Nephron (organoid): ENCODE measurements around the gene CEBPG.

Experiments used
- H3K27ac Mint-ChIP-seq, 3 experiments: 2 replicates each; pipeline ENCODE4 v1.8.0; 2020; ENCODE audit warnings: mixed read lengths in 3 of 3, mild to moderate bottlenecking in 2 of 3, moderate library complexity in 1 of 3
- H3K27me3 Mint-ChIP-seq: 2 replicates; pipeline ENCODE4 v1.8.0; 2021; ENCODE audit warnings: low read depth, mild to moderate bottlenecking, moderate library complexity, mixed read lengths
- H3K36me3 Mint-ChIP-seq: 2 replicates; pipeline ENCODE4 v1.8.0; 2020; ENCODE audit warnings: low read depth, mixed read lengths
- H3K4me1 Mint-ChIP-seq: 2 replicates; pipeline ENCODE4 v1.8.0; 2020; ENCODE audit warnings: mixed read lengths
- H3K4me3 Mint-ChIP-seq, 3 experiments: 2 replicates each; pipeline ENCODE4 v1.8.0; 2020; ENCODE audit warnings: mild to moderate bottlenecking in 3 of 3, mixed read lengths in 3 of 3, moderate library complexity in 2 of 3
- H3K9me3 Mint-ChIP-seq: 2 replicates; pipeline ENCODE4 v1.8.0; 2020; ENCODE audit warnings: mixed read lengths
- CTCF ChIP-seq, 3 experiments: fragments of 200-600 bp; sonication (generic); IDR thresholded peaks; one replicate each; pipeline ENCODE4 v1.5.0; 2021; ENCODE audit warnings: antibody characterized with exemption in 3 of 3; ENCODE audit not compliant: unreplicated experiment in 3 of 3

CEBPG gene

GRCh38 chr19:33381101-33381500 lies 7.6 kb downstream of the CEBPG start:
- H3K9me3 Mint-ChIP-seq, result no peaks in the 10 kb centered on the region
- H3K27ac Mint-ChIP-seq, result no peak overlapping the region
- H3K27me3 Mint-ChIP-seq, result no peaks in the 10 kb centered on the region
- peaks cover 8% of the 10 kb centered on the region for H3K4me1 Mint-ChIP-seq
- no peak for TF ChIP-seq CTCF (IDR thresholded peaks at IDR 0.05; ENCODE audit: unreplicated experiment in 3 of 3)
- H3K4me3 Mint-ChIP-seq, result no peak overlapping the region
- H3K36me3 Mint-ChIP-seq, result peaks cover 22% of the 10 kb centered on the region

- no peaks in the 10 kb centered on the region for H3K27me3 Mint-ChIP-seq
- H3K4me3 Mint-ChIP-seq, result no peak overlapping the region
- peaks cover 15% of the 10 kb centered on the region for H3K36me3 Mint-ChIP-seq
- H3K27ac Mint-ChIP-seq, result no peak overlapping the region
- no peaks in the 10 kb centered on the region for H3K9me3 Mint-ChIP-seq
- peaks cover under 1% of the 10 kb centered on the region for H3K4me1 Mint-ChIP-seq
- TF ChIP-seq CTCF (IDR thresholded peaks at IDR 0.05; ENCODE audit: unreplicated experiment in 3 of 3), result no peak
These were observed 8.5 kb downstream of the CEBPG start for GRCh38 chr19:33382006-33382405.

GRCh38 chr19:33382982-33383381 lies 9.5 kb downstream of the CEBPG start:
- Mint-ChIP-seq H3K4me3 (no peak overlapping the region), H3K4me1 (no peaks in the 10 kb centered on the region), H3K27me3 (no peaks in the 10 kb centered on the region), H3K27ac (no peak overlapping the region), H3K9me3 (no peaks in the 10 kb centered on the region), H3K36me3 (peaks cover 18% of the 10 kb centered on the region)
- no peak for TF ChIP-seq CTCF (IDR thresholded peaks at IDR 0.05; ENCODE audit: unreplicated experiment in 3 of 3)

- no peaks in the 10 kb centered on the region for H3K27me3 Mint-ChIP-seq
- no peak overlapping the region for H3K4me3 Mint-ChIP-seq
- H3K9me3 Mint-ChIP-seq, result no peaks in the 10 kb centered on the region
- H3K4me1 Mint-ChIP-seq, result peaks cover 1% of the 10 kb centered on the region
- no peak overlapping the region for H3K27ac Mint-ChIP-seq
- peaks cover 18% of the 10 kb centered on the region for H3K36me3 Mint-ChIP-seq
- TF ChIP-seq CTCF (IDR thresholded peaks at IDR 0.05; ENCODE audit: unreplicated experiment in 3 of 3), result no peak
These were observed 10.3 kb downstream of the CEBPG start for GRCh38 chr19:33383720-33384292.

- TF ChIP-seq CTCF (IDR thresholded peaks at IDR 0.05; ENCODE audit: unreplicated experiment in 3 of 3), result no peak
- H3K27ac Mint-ChIP-seq, result no peak overlapping the region
- peaks cover 7% of the 10 kb centered on the region for H3K4me1 Mint-ChIP-seq
- no peak overlapping the region for H3K4me3 Mint-ChIP-seq
- H3K27me3 Mint-ChIP-seq, result no peaks in the 10 kb centered on the region
- no peaks in the 10 kb centered on the region for H3K9me3 Mint-ChIP-seq
- peaks cover 10% of the 10 kb centered on the region for H3K36me3 Mint-ChIP-seq
These were observed 11.5 kb downstream of the CEBPG start for GRCh38 chr19:33384983-33385382.

GRCh38 chr19:33385956-33386355 lies 12.4 kb downstream of the CEBPG start:
- Mint-ChIP-seq H3K27me3 (no peaks in the 10 kb centered on the region), H3K4me3 (no peak overlapping the region), H3K9me3 (no peaks in the 10 kb centered on the region), H3K27ac (no peak overlapping the region), H3K4me1 (peaks cover 11% of the 10 kb centered on the region), H3K36me3 (peaks cover 10% of the 10 kb centered on the region)
- TF ChIP-seq CTCF (IDR thresholded peaks at IDR 0.05; ENCODE audit: unreplicated experiment in 3 of 3), result no peak
